Stimulated activated CD8-positive, alpha-beta memory T cell treated with anti-CD3 and anti-CD28 coated beads, Interleukin-12 subunit alpha, Interleukin-12 subunit beta, amount 100 ng/mL, for 24 hours (primary cell): Measurements from ENCODE around the gene THSD4.
"Not testable (repeated sequence)": the region's sequence is repeated elsewhere in the genome, so short reads cannot be mapped to it uniquely, and the experiment has no call there.

Source experiments
- DNase-seq: peaks from one replicate; pipeline ENCODE4 v3.0.0-alpha.2; 2020; ENCODE audit errors: extremely low read depth

THSD4 gene

GRCh38 chr15:71189718-71190117 is 74.4 kb downstream of the THSD4 start:
- no peak for DNase-seq

GRCh38 chr15:71191296-71191695 is 76.0 kb downstream of the THSD4 start:
- no peak for DNase-seq

DNA sequence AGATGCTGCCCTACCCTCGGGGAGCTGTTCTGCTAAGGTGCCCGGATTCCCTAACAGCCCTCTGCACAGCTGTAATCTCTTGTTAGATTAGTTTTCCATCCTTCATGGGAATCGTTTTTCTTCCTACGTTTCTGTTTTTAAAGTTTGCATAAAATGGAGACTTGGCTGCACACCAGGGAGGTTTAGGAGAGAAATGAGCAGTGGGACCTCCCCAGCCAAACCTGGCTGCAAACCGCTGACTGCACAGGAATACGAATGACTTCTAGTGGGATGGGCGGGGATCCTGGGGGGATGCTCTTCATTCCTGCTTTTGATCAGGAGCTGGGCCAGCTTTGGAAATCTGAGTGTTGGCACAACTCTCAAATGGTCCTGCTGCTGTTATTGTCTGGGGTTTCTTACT is 77.5 kb downstream of the THSD4 start:
- DNase-seq = no peak

- DNase-seq = no peak
These were observed 79.0 kb downstream of the THSD4 start for GRCh38 chr15:71194286-71194685.

DNA sequence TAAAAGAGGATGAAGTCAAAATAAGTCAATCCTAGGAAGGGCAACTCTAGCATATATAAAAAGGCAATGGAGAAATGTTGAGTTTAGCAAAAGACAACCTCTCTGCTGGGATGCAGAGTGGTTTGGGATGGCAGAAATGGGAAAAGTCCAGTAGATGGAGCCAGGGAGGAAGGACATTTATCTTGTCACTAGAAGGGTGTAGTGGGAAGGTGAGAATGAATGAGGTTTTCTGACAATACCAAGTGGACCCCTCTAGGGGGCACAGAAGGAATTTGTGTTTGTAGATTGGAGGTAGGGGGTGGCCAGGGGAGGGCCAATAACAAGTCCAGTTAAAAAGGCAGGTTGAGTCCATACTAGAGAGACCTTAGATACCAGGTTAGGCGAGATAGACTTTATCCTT is 80.0 kb downstream of the THSD4 start:
- DNase-seq = no peak

GRCh38 chr15:71197620-71198019 is 82.3 kb downstream of the THSD4 start:
- no peak for DNase-seq

DNA sequence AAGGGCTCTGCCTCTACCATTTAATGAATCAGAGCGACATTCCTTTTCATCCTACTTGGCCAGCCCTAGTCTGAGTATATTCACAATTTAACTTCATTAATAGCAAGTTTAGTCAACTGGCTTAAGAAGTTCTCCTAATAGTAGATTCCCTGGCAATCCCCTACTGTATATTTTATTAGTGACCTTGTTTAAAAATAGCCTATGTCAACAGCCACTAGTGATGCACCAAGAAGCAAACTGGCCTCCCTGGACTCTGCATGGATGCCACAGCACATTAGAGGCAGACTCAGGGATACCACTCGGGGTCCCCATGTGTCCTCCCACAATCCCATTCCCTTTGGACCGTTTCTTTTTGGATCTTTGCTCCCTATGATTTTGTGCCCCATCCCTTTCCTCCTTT is 83.6 kb downstream of the THSD4 start:
- no peak for DNase-seq

DNA sequence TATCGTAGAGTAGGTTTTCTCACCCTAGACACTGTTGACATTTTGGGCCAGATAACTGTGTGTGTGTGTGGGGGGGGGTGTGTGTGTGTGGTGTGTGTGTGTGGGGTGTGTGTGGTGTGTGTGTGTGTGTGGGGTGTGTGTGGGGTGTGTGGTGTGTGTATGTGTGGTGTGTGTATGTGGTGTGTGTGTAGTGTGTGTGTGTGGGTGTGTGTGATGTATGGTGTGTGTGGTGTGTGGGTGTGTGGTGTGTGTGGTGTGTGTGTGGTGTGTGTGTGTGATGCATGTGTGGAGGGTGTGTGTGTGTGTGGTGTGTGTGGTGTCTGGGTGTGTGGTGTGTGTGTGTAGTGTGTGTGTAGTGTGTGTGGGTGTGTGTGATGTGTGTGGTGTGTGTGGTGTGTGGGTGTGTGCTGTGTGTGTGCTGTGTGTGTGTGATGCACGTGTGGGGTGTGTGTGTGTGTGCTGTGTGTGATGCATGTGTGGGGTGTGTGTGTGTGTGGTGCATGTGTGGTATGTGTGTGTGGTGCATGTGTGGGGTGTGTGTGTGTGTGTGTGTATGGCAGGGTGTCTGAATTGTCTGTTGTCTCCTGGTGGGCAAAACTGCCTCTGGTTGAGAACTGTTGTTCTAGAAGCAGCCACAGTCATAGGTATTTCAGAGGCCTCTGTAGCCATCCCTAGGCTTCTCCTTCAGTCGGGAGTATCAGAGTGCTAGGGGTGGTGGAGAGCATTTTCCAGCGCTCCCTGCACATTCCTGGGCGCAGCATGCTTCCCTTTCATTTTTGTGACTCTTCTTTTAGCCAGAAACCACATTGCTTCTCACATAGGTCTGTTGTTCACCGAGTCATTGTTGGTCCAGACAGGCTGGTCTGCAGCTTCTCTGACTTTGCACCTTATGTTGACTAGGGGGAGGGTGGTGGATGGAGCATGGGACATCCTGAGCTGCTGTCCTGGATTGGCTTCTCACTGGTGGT is 84.4 kb downstream of the THSD4 start:
- DNase-seq = no peak

DNA sequence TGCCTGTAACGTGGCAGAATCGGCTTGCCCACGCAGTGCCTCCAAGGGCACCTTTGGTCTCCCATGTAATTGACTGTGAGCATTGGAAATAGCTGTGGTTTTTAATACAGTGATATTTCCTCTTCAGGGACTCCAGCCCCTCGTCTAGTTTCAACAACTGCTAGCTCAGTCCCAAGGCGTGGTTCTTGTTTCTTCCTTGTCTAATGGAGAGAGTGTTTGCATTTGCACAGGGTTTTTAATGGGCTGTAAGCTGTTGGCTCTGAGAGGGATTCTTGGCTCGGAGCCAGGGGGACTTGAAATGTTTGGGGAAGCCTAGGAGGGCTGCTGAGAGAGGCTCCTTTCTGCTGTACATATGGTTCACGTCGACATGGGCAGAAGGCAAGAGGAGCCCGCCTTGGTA is 86.2 kb downstream of the THSD4 start:
- DNase-seq = no peak

GRCh38 chr15:71202712-71203111 is 87.4 kb downstream of the THSD4 start:
- DNase-seq = no peak

GRCh38 chr15:71203586-71204474 is 88.6 kb downstream of the THSD4 start:
- no peak for DNase-seq

DNA sequence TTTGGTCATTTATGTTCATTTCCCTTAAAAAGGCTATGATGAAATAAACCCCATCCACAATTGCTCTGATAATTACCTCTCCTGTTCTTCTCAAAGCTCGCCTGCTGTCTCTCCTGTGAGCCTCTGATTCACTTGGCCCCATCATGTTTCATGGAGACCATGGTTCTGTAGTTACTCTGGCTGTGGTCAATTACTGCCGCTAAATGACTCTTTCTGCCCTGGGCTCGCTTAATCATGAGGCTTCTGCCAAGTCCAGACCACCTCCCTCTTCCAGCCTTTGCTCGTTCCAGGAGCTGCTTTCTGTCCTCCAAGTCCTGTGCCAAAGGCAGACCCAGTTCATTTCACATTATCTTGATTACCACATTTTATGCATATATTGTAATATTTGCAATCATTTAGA is 91.9 kb downstream of the THSD4 start:
- DNase-seq = no peak

GRCh38 chr15:71212146-71212545 is 96.9 kb downstream of the THSD4 start:
- DNase-seq = no peak

- not testable (repeated sequence) for DNase-seq
These were observed 98.7 kb downstream of the THSD4 start for GRCh38 chr15:71213943-71214342.

- no peak for DNase-seq
These were observed 100.0 kb downstream of the THSD4 start for GRCh38 chr15:71215126-71215894.

DNA sequence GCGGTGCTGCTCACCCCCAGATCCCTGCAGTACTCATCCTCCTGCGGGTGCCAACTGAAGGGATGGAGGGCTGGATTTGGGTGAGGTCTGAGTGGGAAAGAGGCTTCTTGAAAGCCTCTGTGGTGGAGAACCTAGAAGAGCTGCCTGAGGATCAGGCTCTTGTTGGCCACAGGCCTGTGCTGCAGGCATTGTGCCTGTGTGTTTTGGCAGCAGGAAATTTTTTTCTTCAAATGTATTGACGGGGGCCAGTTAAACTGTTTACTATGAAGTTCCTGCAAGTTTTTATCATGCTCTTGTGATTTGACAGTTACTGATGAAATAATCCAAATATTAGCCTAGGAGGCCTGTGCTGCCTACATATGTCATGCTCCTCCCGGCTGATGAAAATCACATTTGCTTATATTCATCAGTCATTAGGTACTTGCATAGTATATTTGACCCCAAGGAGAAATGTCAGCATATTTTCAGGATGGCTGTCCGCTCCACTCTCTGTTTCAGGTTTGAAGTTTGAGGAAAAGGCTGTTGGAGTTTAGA is 103.1 kb downstream of the THSD4 start:
- no peak for DNase-seq

- no peak for DNase-seq
These were observed 103.8 kb downstream of the THSD4 start for GRCh38 chr15:71219101-71219500.

GRCh38 chr15:71219645-71220044 is 104.4 kb downstream of the THSD4 start:
- no peak for DNase-seq

DNA sequence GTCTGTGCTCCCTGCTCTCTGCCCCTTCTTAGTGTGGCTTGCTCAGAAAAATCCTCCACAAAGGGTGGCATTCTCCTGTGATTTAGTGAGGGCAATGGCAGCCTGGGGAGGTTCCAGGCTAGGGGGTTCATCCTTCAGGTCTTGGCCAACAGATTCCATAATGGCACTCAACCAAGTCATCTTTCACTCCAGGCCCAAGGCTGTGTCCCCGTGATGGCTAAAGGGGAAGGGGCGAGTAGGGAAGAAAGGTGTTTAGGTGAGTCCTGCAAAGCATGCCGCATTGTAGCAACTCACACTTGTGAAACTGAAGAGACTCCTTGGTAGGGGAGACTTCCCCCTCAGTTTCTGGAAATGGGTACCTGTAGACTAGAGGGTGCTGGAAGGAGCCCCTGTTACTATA is 105.6 kb downstream of the THSD4 start:
- no peak for DNase-seq

DNA sequence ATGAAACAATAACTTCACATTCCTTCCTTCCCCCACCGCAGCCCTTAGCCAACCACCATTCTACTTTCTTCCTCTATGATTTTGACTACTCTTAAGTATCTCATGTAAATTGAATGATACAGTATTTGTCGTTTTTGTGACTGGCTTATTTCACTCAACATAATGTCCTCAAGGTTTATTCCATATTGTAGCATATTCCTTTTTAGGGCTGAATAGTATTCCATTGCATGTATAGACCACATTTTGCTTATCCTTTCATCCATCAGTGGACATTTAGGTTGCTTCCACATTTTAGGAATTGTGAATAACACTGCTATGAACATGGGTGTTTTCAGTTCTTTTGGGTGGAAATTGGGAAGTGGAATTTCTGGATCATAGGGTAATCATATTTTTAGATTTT is 106.1 kb downstream of the THSD4 start:
- no peak for DNase-seq

GRCh38 chr15:71223516-71223915 is 108.2 kb downstream of the THSD4 start:
- DNase-seq = no peak

DNA sequence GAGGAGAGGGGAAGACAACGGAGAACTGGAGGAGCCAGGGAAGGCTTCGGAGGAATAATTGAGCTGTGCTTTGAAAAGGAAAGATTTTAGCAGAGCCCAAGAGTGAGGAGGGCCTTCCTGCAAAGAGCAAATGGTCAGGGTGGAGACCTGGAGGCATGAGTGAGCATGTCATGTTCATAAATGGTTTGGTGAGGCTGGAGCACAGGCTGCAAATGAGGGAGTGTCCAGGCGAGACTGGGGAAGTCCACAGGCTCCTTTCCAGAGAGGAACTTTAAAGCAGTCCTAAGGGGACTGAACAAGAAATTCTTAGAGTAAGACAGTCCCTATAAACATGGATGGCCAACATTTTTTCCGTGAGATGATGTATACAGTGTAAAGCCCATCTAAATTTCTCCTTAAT is 108.8 kb downstream of the THSD4 start:
- DNase-seq = no peak
